NB4 (cell line): ENCODE results near the gene AKAP6.

Experiments used
- MYC ChIP-seq: IDR thresholded peaks from 2 replicates; pipeline ENCODE4 v1.6.1; 2011; ENCODE audit warnings: low read depth, low read length
- POLR2A ChIP-seq: IDR thresholded peaks from 2 replicates; pipeline ENCODE4 v1.6.1; 2011; ENCODE audit warnings: mild to moderate bottlenecking; ENCODE audit not compliant: insufficient read length; ENCODE audit errors: extremely low read depth
- TF ChIP-seq, protein P1 (sequence below): IDR thresholded peaks from one replicate; pipeline ENCODE4 v1.5.1; 2012; ENCODE audit warnings: low read depth, low read length
- TF ChIP-seq, protein P2 (sequence below): IDR thresholded peaks from 2 replicates; pipeline ENCODE4 v1.6.1; 2011; ENCODE audit warnings: low read depth, low read length

DNA sequence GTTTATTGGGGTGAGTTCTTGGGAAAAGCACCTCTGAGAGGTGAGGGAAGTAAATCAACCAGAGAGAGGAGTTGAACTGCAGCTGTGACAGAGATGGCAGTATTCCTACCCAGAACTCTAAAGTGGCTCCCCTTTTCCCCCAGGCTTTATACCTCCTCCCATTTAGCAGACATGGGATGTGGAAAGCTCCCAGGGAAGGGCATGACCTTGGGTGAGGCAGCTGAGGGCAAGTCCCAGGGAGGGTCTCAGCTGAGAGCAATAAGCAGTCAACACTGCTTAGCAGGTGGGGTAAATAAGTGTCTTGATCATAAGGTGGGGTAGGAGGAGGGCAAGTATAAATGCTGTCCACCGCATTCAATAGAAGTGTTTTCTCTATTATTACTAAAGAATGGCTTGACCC, 143.0 kb downstream of the AKAP6 start:
- no peak for TF ChIP-seq POLR2A
- TF ChIP-seq, protein P1, sequence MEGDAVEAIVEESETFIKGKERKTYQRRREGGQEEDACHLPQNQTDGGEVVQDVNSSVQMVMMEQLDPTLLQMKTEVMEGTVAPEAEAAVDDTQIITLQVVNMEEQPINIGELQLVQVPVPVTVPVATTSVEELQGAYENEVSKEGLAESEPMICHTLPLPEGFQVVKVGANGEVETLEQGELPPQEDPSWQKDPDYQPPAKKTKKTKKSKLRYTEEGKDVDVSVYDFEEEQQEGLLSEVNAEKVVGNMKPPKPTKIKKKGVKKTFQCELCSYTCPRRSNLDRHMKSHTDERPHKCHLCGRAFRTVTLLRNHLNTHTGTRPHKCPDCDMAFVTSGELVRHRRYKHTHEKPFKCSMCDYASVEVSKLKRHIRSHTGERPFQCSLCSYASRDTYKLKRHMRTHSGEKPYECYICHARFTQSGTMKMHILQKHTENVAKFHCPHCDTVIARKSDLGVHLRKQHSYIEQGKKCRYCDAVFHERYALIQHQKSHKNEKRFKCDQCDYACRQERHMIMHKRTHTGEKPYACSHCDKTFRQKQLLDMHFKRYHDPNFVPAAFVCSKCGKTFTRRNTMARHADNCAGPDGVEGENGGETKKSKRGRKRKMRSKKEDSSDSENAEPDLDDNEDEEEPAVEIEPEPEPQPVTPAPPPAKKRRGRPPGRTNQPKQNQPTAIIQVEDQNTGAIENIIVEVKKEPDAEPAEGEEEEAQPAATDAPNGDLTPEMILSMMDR: no peak
- TF ChIP-seq, protein P2, sequence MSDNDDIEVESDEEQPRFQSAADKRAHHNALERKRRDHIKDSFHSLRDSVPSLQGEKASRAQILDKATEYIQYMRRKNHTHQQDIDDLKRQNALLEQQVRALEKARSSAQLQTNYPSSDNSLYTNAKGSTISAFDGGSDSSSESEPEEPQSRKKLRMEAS: no peak
- no peak for TF ChIP-seq MYC
